Erythroblast (primary cell): ENCODE results near the gene MAP2K6.
A peak's percentile ranks its signal among the peaks of the same experiment; 100 is the strongest.
"Not testable (repeated sequence)": the region's sequence is repeated elsewhere in the genome, so short reads cannot be mapped to it uniquely, and the experiment has no call there.

Experiments
- DNase-seq, 2 experiments: peaks; one replicate each; lab custom pipeline; 2025; lab: John Stamatoyannopoulos, UW
- GATA1 ChIP-seq: IDR thresholded peaks from 2 replicates; pipeline ENCODE4 v1.6.1; 2011; ENCODE audit warnings: low read depth, mild to moderate bottlenecking, control low read depth, low read length, moderate library complexity
- POLR2A ChIP-seq: IDR thresholded peaks from 2 replicates; pipeline ENCODE4 v1.6.1; 2011; ENCODE audit warnings: mild to moderate bottlenecking, low read length

Gene MAP2K6

GRCh38 chr17:69477903-69478266, 63.4 kb downstream of the MAP2K6 start:
- no peak for DNase-seq
- TF ChIP-seq GATA1 (no peak), POLR2A (no peak)

DNA sequence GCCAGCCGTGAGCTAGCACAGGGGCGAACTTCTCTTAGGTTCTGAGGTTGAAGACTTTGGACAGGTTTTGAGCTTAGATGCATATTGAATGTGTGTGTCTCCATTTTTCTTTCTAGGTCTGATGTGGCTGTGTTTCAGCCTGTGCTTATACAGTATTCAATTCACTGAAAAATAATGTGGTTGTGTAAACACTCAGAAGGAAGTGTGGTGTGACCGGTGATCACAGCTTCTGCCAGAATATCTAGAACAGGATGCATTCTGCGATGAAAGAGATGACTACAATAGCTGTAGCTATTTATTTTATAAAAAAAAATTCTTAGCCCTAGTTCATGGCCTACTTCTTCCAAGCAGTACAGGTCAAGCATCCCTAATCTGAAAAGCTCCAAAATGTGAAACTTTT, 64.4 kb downstream of the MAP2K6 start:
- no peak for TF ChIP-seq GATA1
- TF ChIP-seq POLR2A: no peak
- DNase-seq: no peak

DNA sequence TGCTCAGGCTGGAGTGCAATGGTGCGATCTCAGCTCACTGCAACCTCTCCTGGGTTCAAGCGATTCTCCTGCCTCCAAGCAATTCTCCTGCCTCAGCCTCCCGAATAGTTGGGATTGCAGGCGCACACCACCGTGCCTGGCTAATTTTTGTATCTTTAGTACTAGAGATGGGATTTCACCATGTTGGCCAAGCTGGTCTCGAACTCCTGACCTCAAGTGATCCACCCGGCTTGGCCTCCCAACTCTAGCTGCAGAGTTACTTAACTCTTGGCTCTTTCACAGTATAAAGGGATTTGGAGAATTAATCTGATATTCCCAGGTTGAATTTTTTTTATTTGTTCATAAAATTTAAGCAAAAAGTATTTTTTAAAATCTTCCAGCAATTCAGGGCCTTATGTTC, 65.3 kb downstream of the MAP2K6 start:
- not testable (repeated sequence) for DNase-seq

- no peak for TF ChIP-seq GATA1
- TF ChIP-seq POLR2A: no peak
- DNase-seq: no peak
Measured at GRCh38 chr17:69480245-69480644, 65.7 kb downstream of the MAP2K6 start.

DNA sequence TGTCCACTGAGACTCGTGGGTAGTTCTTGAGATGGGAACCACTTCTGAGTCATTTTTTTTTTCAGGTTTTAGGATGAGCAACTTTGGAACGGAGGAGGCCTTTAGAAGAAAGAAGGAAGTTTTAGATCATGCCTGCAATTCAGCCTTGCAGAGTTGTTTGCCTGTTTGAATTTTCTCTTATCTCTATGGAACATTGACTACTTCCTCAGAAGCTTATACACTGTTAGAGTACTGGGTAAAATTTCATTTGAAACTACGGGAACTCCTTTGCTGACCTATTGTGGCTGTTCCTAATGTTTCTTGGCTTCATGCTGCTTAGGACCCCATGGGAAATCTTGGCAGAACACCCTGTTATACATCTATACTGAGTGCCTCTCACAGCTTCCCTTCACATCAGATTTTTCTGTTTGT, 70.8 kb downstream of the MAP2K6 start:
- no peak for DNase-seq
- TF ChIP-seq POLR2A (no peak), GATA1 (no peak)

DNA sequence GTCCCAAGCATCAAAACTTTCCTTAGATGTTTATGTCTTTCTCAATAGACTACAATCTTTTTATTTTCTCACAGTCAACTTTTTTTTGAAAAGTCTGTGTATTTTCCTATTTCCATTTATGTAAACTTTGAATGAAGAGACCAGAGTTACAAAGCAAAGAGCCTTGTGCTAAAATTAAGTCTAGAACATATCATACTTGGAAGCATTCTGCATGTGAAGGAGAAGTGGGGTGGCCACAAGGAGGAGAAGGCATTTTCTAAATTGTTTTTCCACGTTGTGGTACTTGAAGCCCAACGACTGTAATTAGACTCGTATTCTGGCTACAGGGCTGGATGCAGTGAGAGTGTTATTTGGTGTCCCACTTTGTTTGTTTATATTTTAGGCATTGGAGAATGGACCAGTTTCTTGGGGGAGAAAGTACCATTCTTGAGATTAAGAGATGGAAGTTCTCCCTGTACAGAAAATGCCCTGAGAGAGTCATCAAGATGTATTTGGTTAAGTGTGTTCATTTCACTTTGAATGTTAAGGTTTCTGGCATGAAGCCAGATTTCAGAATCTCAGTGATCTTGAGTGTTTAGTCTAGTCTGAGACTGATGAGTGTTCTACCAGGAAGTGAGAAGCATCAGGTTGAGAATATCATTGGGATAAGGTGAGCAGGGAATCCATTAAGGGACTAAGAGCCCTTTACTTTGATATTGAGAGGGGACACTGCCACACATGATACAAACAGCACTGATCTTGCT, 71.6 kb downstream of the MAP2K6 start:
- TF ChIP-seq POLR2A (no peak), GATA1 (no peak)
- DNase-seq: peak in 1 of 2 experiments; percentile 1

- no peak for DNase-seq
- TF ChIP-seq POLR2A (no peak), GATA1 (no peak)
Measured at GRCh38 chr17:69486779-69487637, 72.5 kb downstream of the MAP2K6 start.

GRCh38 chr17:69489313-69489712, 74.8 kb downstream of the MAP2K6 start:
- no peak for DNase-seq
- TF ChIP-seq GATA1 (no peak), POLR2A (no peak)

GRCh38 chr17:69492410-69493071, 78.0 kb downstream of the MAP2K6 start:
- no peak for TF ChIP-seq GATA1
- no peak for TF ChIP-seq POLR2A
- DNase-seq: no peak

DNA sequence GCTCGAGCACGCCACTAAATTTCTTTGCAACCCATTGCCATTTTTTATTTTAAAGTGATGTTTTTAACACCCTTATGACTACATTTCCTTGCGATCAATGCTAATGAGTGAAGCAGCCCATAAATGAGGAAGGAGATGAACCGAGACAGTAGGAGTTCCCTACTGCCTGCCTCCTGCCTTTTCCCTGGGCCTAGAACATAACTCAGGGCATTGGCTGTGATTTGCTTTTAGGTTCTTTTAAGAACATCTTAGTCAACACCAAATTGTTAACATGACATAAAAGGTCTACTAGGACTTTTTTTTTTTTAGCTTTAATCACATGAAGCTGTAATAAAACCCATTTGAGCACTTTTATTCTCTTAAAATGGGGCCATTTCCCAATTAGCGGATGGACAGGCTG, 81.3 kb downstream of the MAP2K6 start:
- DNase-seq: no peak
- TF ChIP-seq GATA1: no peak
- no peak for TF ChIP-seq POLR2A

- TF ChIP-seq POLR2A (no peak), GATA1 (no peak)
- no peak for DNase-seq
Measured at GRCh38 chr17:69497161-69497560, 82.7 kb downstream of the MAP2K6 start.

DNA sequence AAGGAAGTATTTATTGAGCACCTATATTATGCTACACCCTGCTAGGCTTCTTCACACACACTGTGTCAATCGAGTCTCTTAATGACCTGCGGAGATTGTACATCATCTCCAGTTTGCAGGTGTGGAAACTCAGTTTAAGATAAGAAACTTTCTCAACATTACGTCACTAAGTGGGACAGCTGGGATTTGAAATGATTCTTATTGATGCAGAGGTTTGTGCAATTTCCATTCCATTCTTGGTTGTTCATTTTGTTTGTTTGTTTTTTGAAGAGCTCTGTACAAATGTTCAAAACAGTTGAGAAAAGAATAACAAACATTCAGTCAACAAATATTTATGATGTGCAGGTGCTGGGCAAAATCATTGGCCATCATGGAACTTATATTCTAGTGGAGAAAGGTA, 84.8 kb downstream of the MAP2K6 start:
- no peak for TF ChIP-seq POLR2A
- no peak for TF ChIP-seq GATA1
- no peak for DNase-seq

- no peak for DNase-seq
- TF ChIP-seq GATA1 (no peak), POLR2A (no peak)
Measured at GRCh38 chr17:69500911-69501429, 86.5 kb downstream of the MAP2K6 start.
